NOMO-1 treated with dmso at 0.1 percent for 144 hours (cell line): Measurements from ENCODE around the gene PSME2.

Source experiments
- DNase-seq: peaks from one replicate; lab custom pipeline; 2025; ENCODE audit not compliant: unreplicated experiment; lab: John Stamatoyannopoulos, UW

The PSME2 gene

GRCh38 chr14:24146453-24146977 lies at the start of gene PSME2:
TSS of gene PSME2 (minus strand) at chr14:24146610. CDS start at chr14:24146581, 29 bp downstream.
- peak; percentile 96 for DNase-seq

- DNase-seq = peak; percentile 84
Measured at GRCh38 chr14:24195186-24196070, 49.0 kb upstream of the PSME2 start, which contains the start of gene TM9SF1. TSS of gene TM9SF1 (minus strand) at chr14:24195441. CDS start at chr14:24195019, 422 bp downstream.

GRCh38 chr14:24194873-24195185 lies 48.4 kb upstream of the PSME2 start:
- no peak for DNase-seq

GRCh38 chr14:24194186-24194872 lies 47.9 kb upstream of the PSME2 start:
- DNase-seq = no peak

- no peak for DNase-seq
Measured at GRCh38 chr14:24192933-24193332, 46.5 kb upstream of the PSME2 start.

GRCh38 chr14:24190416-24190815 lies 44.0 kb upstream of the PSME2 start:
- DNase-seq = no peak

- DNase-seq = no peak
Measured at GRCh38 chr14:24189460-24189859, 43.0 kb upstream of the PSME2 start.

- DNase-seq = no peak
Measured at GRCh38 chr14:24189059-24189375, 42.6 kb upstream of the PSME2 start.

GRCh38 chr14:24188251-24189058 lies 42.0 kb upstream of the PSME2 start, which contains the start of gene IPO4:
TSS of gene IPO4 (minus strand) at chr14:24188816. CDS start at chr14:24188787, 29 bp downstream.
- peak; percentile 92 for DNase-seq

GRCh38 chr14:24187539-24187915 lies 41.1 kb upstream of the PSME2 start:
- DNase-seq = no peak

GRCh38 chr14:24186831-24187538 lies 40.6 kb upstream of the PSME2 start:
- no peak for DNase-seq

GRCh38 chr14:24185741-24186140 lies 39.3 kb upstream of the PSME2 start:
- DNase-seq = no peak

GRCh38 chr14:24185026-24185425 lies 38.6 kb upstream of the PSME2 start:
- no peak for DNase-seq

GRCh38 chr14:24184104-24184970 lies 37.9 kb upstream of the PSME2 start:
- DNase-seq = no peak

GRCh38 chr14:24183014-24183481 lies 36.6 kb upstream of the PSME2 start:
- no peak for DNase-seq

- DNase-seq = no peak
Measured at GRCh38 chr14:24182110-24182882, 35.9 kb upstream of the PSME2 start.

- no peak for DNase-seq
Measured at GRCh38 chr14:24181371-24182077, 35.1 kb upstream of the PSME2 start.
